Activated naive CD8-positive, alpha-beta T cell treated with anti-CD3 and anti-CD28 coated beads for 36 hours (primary cell): ENCODE data around the gene LRRFIP1. TPM values are rescaled to one million over a fixed set of nuclear protein-coding genes. Genes with fewer than 3 reads are reported as not detected.

Experiments used
- DNase-seq: peaks from one replicate; pipeline ENCODE4 v3.0.0; 2021
- H3K27ac Mint-ChIP-seq: one replicate; pipeline ENCODE4 v1.8.0; 2022; ENCODE audit warnings: mild to moderate bottlenecking, moderate library complexity, mixed read lengths
- H3K27me3 Mint-ChIP-seq: one replicate; pipeline ENCODE4 v1.8.0; 2022; ENCODE audit warnings: mild to moderate bottlenecking, mixed read lengths
- H3K36me3 Mint-ChIP-seq: one replicate; pipeline ENCODE4 v1.8.0; 2021; ENCODE audit warnings: mild to moderate bottlenecking, mixed read lengths
- H3K4me1 Mint-ChIP-seq: one replicate; pipeline ENCODE4 v1.8.0; 2021; ENCODE audit warnings: mixed read lengths
- H3K4me3 Mint-ChIP-seq: one replicate; pipeline ENCODE4 v1.8.0; 2022; ENCODE audit warnings: mild to moderate bottlenecking, moderate library complexity, mixed read lengths
- H3K9me3 Mint-ChIP-seq: one replicate; pipeline ENCODE4 v1.8.0; 2022; ENCODE audit warnings: mixed read lengths
- total RNA-seq, 2 experiments: library from RNA; stranded (reverse); gene quantifications; one replicate each; pipeline ENCODE4 v1.2.3, GENCODE V29; 2021

LRRFIP1 gene
- total RNA-seq, 2 experiments from 2014 or later = 162 to 164 TPM

- H3K4me1 Mint-ChIP-seq = peaks cover 91% of the 10 kb centered on the region
- H3K27ac Mint-ChIP-seq = peak overlapping the region; percentile 97
- H3K36me3 Mint-ChIP-seq = peaks cover 20% of the 10 kb centered on the region
- no peaks in the 10 kb centered on the region for H3K27me3 Mint-ChIP-seq
- DNase-seq = peak; percentile 54
- H3K9me3 Mint-ChIP-seq = no peaks in the 10 kb centered on the region
- H3K4me3 Mint-ChIP-seq = peak overlapping the region; percentile 67
These were observed 73.9 kb downstream of the LRRFIP1 start for GRCh38 chr2:237701033-237701858.

- H3K27ac Mint-ChIP-seq = peak overlapping the region; percentile 97
- peaks cover 24% of the 10 kb centered on the region for H3K36me3 Mint-ChIP-seq
- peaks cover 91% of the 10 kb centered on the region for H3K4me1 Mint-ChIP-seq
- H3K27me3 Mint-ChIP-seq = no peaks in the 10 kb centered on the region
- peak overlapping the region; percentile 73 for H3K4me3 Mint-ChIP-seq
- DNase-seq = no peak
- no peaks in the 10 kb centered on the region for H3K9me3 Mint-ChIP-seq
These were observed 74.5 kb downstream of the LRRFIP1 start for GRCh38 chr2:237701859-237702390.

- no peaks in the 10 kb centered on the region for H3K27me3 Mint-ChIP-seq
- peak overlapping the region; percentile 73 for H3K4me3 Mint-ChIP-seq
- peaks cover 89% of the 10 kb centered on the region for H3K4me1 Mint-ChIP-seq
- H3K27ac Mint-ChIP-seq = peak overlapping the region; percentile 97
- H3K36me3 Mint-ChIP-seq = peaks cover 22% of the 10 kb centered on the region
- no peaks in the 10 kb centered on the region for H3K9me3 Mint-ChIP-seq
- DNase-seq = peak; percentile 64
These were observed 75.3 kb downstream of the LRRFIP1 start for GRCh38 chr2:237702441-237703391.

- H3K9me3 Mint-ChIP-seq = no peaks in the 10 kb centered on the region
- H3K4me1 Mint-ChIP-seq = peaks cover 72% of the 10 kb centered on the region
- H3K36me3 Mint-ChIP-seq = peaks cover 21% of the 10 kb centered on the region
- no peak for DNase-seq
- no peaks in the 10 kb centered on the region for H3K27me3 Mint-ChIP-seq
- H3K27ac Mint-ChIP-seq = peak overlapping the region; percentile 80
- H3K4me3 Mint-ChIP-seq = peak overlapping the region; percentile 35
These were observed 77.4 kb downstream of the LRRFIP1 start for GRCh38 chr2:237704501-237705434.

- Mint-ChIP-seq H3K27ac (no peak overlapping the region), H3K4me1 (peaks cover 61% of the 10 kb centered on the region), H3K36me3 (peaks cover 24% of the 10 kb centered on the region), H3K4me3 (no peak overlapping the region), H3K27me3 (no peaks in the 10 kb centered on the region), H3K9me3 (no peaks in the 10 kb centered on the region)
- no peak for DNase-seq
These were observed 78.9 kb downstream of the LRRFIP1 start for GRCh38 chr2:237706257-237706656.

GRCh38 chr2:237708065-237708398, 80.6 kb downstream of the LRRFIP1 start:
- H3K4me3 Mint-ChIP-seq = no peak overlapping the region
- H3K36me3 Mint-ChIP-seq = peaks cover 28% of the 10 kb centered on the region
- no peak for DNase-seq
- no peak overlapping the region for H3K27ac Mint-ChIP-seq
- no peaks in the 10 kb centered on the region for H3K27me3 Mint-ChIP-seq
- peaks cover 50% of the 10 kb centered on the region for H3K4me1 Mint-ChIP-seq
- no peaks in the 10 kb centered on the region for H3K9me3 Mint-ChIP-seq

GRCh38 chr2:237708491-237708890, 81.1 kb downstream of the LRRFIP1 start:
- peaks cover 25% of the 10 kb centered on the region for H3K36me3 Mint-ChIP-seq
- DNase-seq = no peak
- H3K9me3 Mint-ChIP-seq = no peaks in the 10 kb centered on the region
- no peak overlapping the region for H3K4me3 Mint-ChIP-seq
- H3K27me3 Mint-ChIP-seq = no peaks in the 10 kb centered on the region
- no peak overlapping the region for H3K27ac Mint-ChIP-seq
- H3K4me1 Mint-ChIP-seq = peaks cover 50% of the 10 kb centered on the region

GRCh38 chr2:237708961-237709360, 81.6 kb downstream of the LRRFIP1 start:
- Mint-ChIP-seq H3K4me1 (peaks cover 47% of the 10 kb centered on the region), H3K27me3 (no peaks in the 10 kb centered on the region), H3K27ac (no peak overlapping the region), H3K36me3 (peaks cover 22% of the 10 kb centered on the region), H3K9me3 (no peaks in the 10 kb centered on the region), H3K4me3 (no peak overlapping the region)
- DNase-seq = no peak

- Mint-ChIP-seq H3K27ac (no peak overlapping the region), H3K4me3 (no peak overlapping the region), H3K9me3 (no peaks in the 10 kb centered on the region), H3K27me3 (no peaks in the 10 kb centered on the region), H3K36me3 (peaks cover 15% of the 10 kb centered on the region), H3K4me1 (peaks cover 45% of the 10 kb centered on the region)
- DNase-seq = no peak
These were observed 84.2 kb downstream of the LRRFIP1 start for GRCh38 chr2:237711458-237712150.

- DNase-seq = no peak
- H3K4me1 Mint-ChIP-seq = peaks cover 39% of the 10 kb centered on the region
- H3K4me3 Mint-ChIP-seq = no peak overlapping the region
- H3K27ac Mint-ChIP-seq = no peak overlapping the region
- H3K27me3 Mint-ChIP-seq = no peaks in the 10 kb centered on the region
- peaks cover 14% of the 10 kb centered on the region for H3K36me3 Mint-ChIP-seq
- no peaks in the 10 kb centered on the region for H3K9me3 Mint-ChIP-seq
These were observed 85.3 kb downstream of the LRRFIP1 start for GRCh38 chr2:237712477-237713377.

- Mint-ChIP-seq H3K27me3 (no peaks in the 10 kb centered on the region), H3K36me3 (peaks cover 14% of the 10 kb centered on the region), H3K9me3 (no peaks in the 10 kb centered on the region), H3K27ac (peak overlapping the region; percentile 58), H3K4me3 (no peak overlapping the region), H3K4me1 (peaks cover 39% of the 10 kb centered on the region)
- DNase-seq = no peak
These were observed 87.5 kb downstream of the LRRFIP1 start for GRCh38 chr2:237714690-237715458.

GRCh38 chr2:237715459-237715947, 88.1 kb downstream of the LRRFIP1 start:
- Mint-ChIP-seq H3K36me3 (peaks cover 17% of the 10 kb centered on the region), H3K27me3 (no peaks in the 10 kb centered on the region), H3K4me3 (no peak overlapping the region), H3K4me1 (peaks cover 40% of the 10 kb centered on the region), H3K27ac (peak overlapping the region; percentile 58), H3K9me3 (no peaks in the 10 kb centered on the region)
- DNase-seq = no peak
